HCT116 (cell line): ENCODE data around the gene TIMM44. TPM values are rescaled to one million over a fixed set of nuclear protein-coding genes. Genes with fewer than 3 reads are reported as not detected.

Experiments used
- ATAC-seq: fragments of 200-7000 bp; cut with Tn5 transposase; 2 replicates; pipeline ENCODE4 v1.9.1; 2020; ENCODE audit warnings: mild to moderate bottlenecking, moderate library complexity
- BruUV-seq: library from RNA; stranded (reverse); fragments of 400-500 nt; replicated peaks from 2 replicates; lab custom pipeline; 2021; lab: Mats Ljungman, UMichigan
- CTCF ChIA-PET: fragments of 300-600 bp; sonication (Branson Sonifier 250); formaldehyde crosslinking; loops from one replicate; lab custom pipeline; 2021; ENCODE audit warnings: antibody characterized with exemption; lab: Charles Lee
- POLR2A ChIA-PET: fragments of 300-600, 350-600 bp; sonication (Branson Sonifier 250); formaldehyde crosslinking; loops from one replicate; lab custom pipeline; 2021; ENCODE audit warnings: antibody characterized with exemption; lab: Charles Lee
- RAD21 ChIA-PET, 2 experiments: fragments of 300-600 bp; sonication (Branson Sonifier 250); formaldehyde crosslinking; loops; one replicate each; lab custom pipeline; 2023; ENCODE audit warnings: low total read pairs in 2 of 2; ENCODE audit not compliant: uncharacterized antibody in 2 of 2, unreplicated experiment in 2 of 2, low non-redundant PET in 1 of 2; lab: Charles Lee
- DNase-seq: peaks from one replicate; pipeline ENCODE4 v3.0.0-alpha.2; 2010; ENCODE audit warnings: low read depth, low spot score
- H2AFZ ChIP-seq: fragments of 200-600 bp; shearing (Covaris generic), sonication (generic); 2 replicates; pipeline ENCODE4 v1.6.1; 2017; ENCODE audit warnings: low read depth, mixed run types, mixed read lengths, antibody characterized with exemption, low read length; ENCODE audit not compliant: poor library complexity, severe bottlenecking
- H3K27ac ChIP-seq: 2 replicates; pipeline ENCODE4 v1.5.1; 2012; ENCODE audit warnings: low read depth, low read length
- H3K27me3 ChIP-seq: fragments of 200-600 bp; sonication (generic); 2 replicates; pipeline ENCODE4 v1.6.1; 2016; ENCODE audit warnings: mixed run types, low read length, mixed read lengths; ENCODE audit not compliant: insufficient read depth
- H3K36me3 ChIP-seq, 2 experiments: fragments of 200-500 bp in 1 of 2; fragments of 200-600 bp in 1 of 2; sonication (Bioruptor generic) in 1 of 2; sonication (generic) in 1 of 2; 2 replicates each; pipeline versions ENCODE4 v1.5.1 to v1.6.1; 2014 to 2016; ENCODE audit warnings: low read length in 2 of 2, inconsistent platforms in 1 of 2, mixed read lengths in 1 of 2, mixed run types in 1 of 2; ENCODE audit not compliant: insufficient read depth in 2 of 2, control insufficient read depth in 1 of 2
- H3K4me1 ChIP-seq, 2 experiments: fragments of 200-600 bp in 1 of 2; sonication (generic) in 1 of 2; 2 replicates each; pipeline versions ENCODE4 v1.5.1 to v1.6.1; 2012 to 2017; ENCODE audit warnings: low read length in 2 of 2, inconsistent platforms in 1 of 2, mild to moderate bottlenecking in 1 of 2, mixed read lengths in 1 of 2, mixed run types in 1 of 2, moderate library complexity in 1 of 2; ENCODE audit not compliant: insufficient read depth in 2 of 2, control insufficient read depth in 1 of 2
- H3K4me2 ChIP-seq: fragments of 200-600 bp; sonication (generic); 2 replicates; pipeline ENCODE4 v1.6.1; 2017; ENCODE audit warnings: mixed run types, low read length, mixed read lengths
- H3K4me3 ChIP-seq, 2 experiments: fragments of 200-600 bp in 1 of 2; sonication (generic) in 1 of 2; replicated peaks in 1 of 2; 2 replicates each; pipeline ENCODE4 v1.5.1; 2011 to 2016; ENCODE audit warnings: low read length in 2 of 2, control low read depth in 1 of 2, low read depth in 1 of 2, mild to moderate bottlenecking in 1 of 2, mixed read lengths in 1 of 2, mixed run types in 1 of 2
- H3K79me2 ChIP-seq: fragments of 200-600 bp; sonication (generic); 2 replicates; pipeline ENCODE4 v1.6.1; 2017; ENCODE audit warnings: mild to moderate bottlenecking, mixed run types, low read length, moderate library complexity, mixed read lengths; ENCODE audit not compliant: insufficient read depth
- H3K9ac ChIP-seq: fragments of 200-600 bp; sonication (generic); 2 replicates; pipeline ENCODE4 v1.6.1; 2016; ENCODE audit warnings: low read length, mixed read lengths
- H3K9me2 ChIP-seq: fragments of 200-600 bp; sonication (generic), shearing (Covaris generic); 2 replicates; pipeline ENCODE4 v1.6.1; 2017; ENCODE audit warnings: mixed run types, mild to moderate bottlenecking, moderate library complexity; ENCODE audit not compliant: insufficient read depth
- H3K9me3 ChIP-seq, 2 experiments: fragments of 200-500 bp in 1 of 2; fragments of 200-600 bp in 1 of 2; sonication (Bioruptor generic) in 1 of 2; sonication (generic) in 1 of 2; 2 replicates each; pipeline ENCODE4 v1.6.1; 2014 to 2017; ENCODE audit warnings: low read length in 2 of 2, mixed read lengths in 2 of 2, inconsistent platforms in 1 of 2, low read depth in 1 of 2, mild to moderate bottlenecking in 1 of 2, mixed run types in 1 of 2, moderate library complexity in 1 of 2; ENCODE audit not compliant: control insufficient read depth in 1 of 2, insufficient read depth in 1 of 2
- H4K20me1 ChIP-seq: fragments of 200-600 bp; sonication (generic), shearing (Covaris generic); 2 replicates; pipeline ENCODE4 v1.6.1; 2017; ENCODE audit warnings: mixed run types, mild to moderate bottlenecking, moderate library complexity; ENCODE audit not compliant: insufficient read depth
- CBX3 ChIP-seq: IDR thresholded peaks from 2 replicates; pipeline ENCODE4 v1.6.1; 2012; ENCODE audit warnings: low read depth
- EGR1 ChIP-seq: IDR thresholded peaks from 2 replicates; pipeline ENCODE4 v1.6.1; 2012; ENCODE audit warnings: low read depth
- ELF1 ChIP-seq: IDR thresholded peaks from 2 replicates; pipeline ENCODE4 v1.6.1; 2012; ENCODE audit warnings: low read depth, borderline replicate concordance
- EZH2phosphoT487 ChIP-seq: fragments of 200-600 bp; IDR thresholded peaks from 2 replicates; pipeline ENCODE4 v1.6.1; 2018; ENCODE audit warnings: antibody characterized with exemption, borderline replicate concordance
- JUND ChIP-seq: IDR thresholded peaks from 2 replicates; pipeline ENCODE4 v1.6.1; 2012
- POLR2A ChIP-seq: IDR thresholded peaks from 2 replicates; pipeline ENCODE4 v1.7.0; 2011; ENCODE audit warnings: borderline replicate concordance; ENCODE audit not compliant: insufficient read depth, insufficient read length; ENCODE audit errors: extremely low read depth
- POLR2AphosphoS5 ChIP-seq: IDR thresholded peaks from 2 replicates; pipeline ENCODE4 v1.6.1; 2011; ENCODE audit warnings: mild to moderate bottlenecking, low read depth, low read length, moderate library complexity
- RAD21 ChIP-seq: IDR thresholded peaks from 2 replicates; pipeline ENCODE4 v1.6.1; 2012; ENCODE audit warnings: low read depth, mild to moderate bottlenecking
- SP1 ChIP-seq: IDR thresholded peaks from 2 replicates; pipeline ENCODE4 v1.6.1; 2012; ENCODE audit warnings: low read depth
- SRF ChIP-seq: IDR thresholded peaks from 2 replicates; pipeline ENCODE4 v1.6.1; 2012; ENCODE audit warnings: low read depth
- TCF7L2 ChIP-seq: IDR thresholded peaks from 2 replicates; pipeline ENCODE4 v1.7.0; 2011; ENCODE audit warnings: borderline replicate concordance, inconsistent platforms; ENCODE audit not compliant: insufficient read depth, insufficient read length; ENCODE audit errors: extremely low read depth
- YY1 ChIP-seq: IDR thresholded peaks from 2 replicates; pipeline ENCODE4 v1.6.1; 2011; ENCODE audit warnings: low read length, low read depth, moderate library complexity, mild to moderate bottlenecking; ENCODE audit not compliant: insufficient replicate concordance; ENCODE audit errors: extremely low read depth
- ZFX ChIP-seq: fragments of 450-650 bp; IDR thresholded peaks from 2 replicates; pipeline ENCODE4 v1.6.1; 2017
- intact Hi-C: fragments of 100-400 bp; cut with micrococcal nuclease; formaldehyde crosslinking; loops from 2 replicates; pipeline ENCODE4 v1.10.0; 2022
- total RNA-seq: library from RNA; stranded (reverse); gene quantifications from one replicate; pipeline ENCODE4 v1.2.1, GENCODE V29; 2021; ENCODE audit not compliant: unreplicated experiment

The TIMM44 gene
- total RNA-seq, 1 experiment from 2014 or later: 136 TPM

- ATAC-seq: no peak
- no peak for TF ChIP-seq POLR2A
- POLR2A ChIA-PET: no interaction called here
Observed at GRCh38 chr19:7968008-7968795, 24.7 kb upstream of the TIMM44 start.

GRCh38 chr19:7965921-7966665 lies 22.6 kb upstream of the TIMM44 start:
- H3K4me3 ChIP-seq: no peak overlapping the region
- RAD21 ChIA-PET: no interaction called here
- intact Hi-C loops: no loop called here
- H3K9ac ChIP-seq: no peak overlapping the region
- no peaks in the 10 kb centered on the region for H3K9me2 ChIP-seq
- no peak overlapping the region for H3K27ac ChIP-seq
- POLR2A ChIA-PET: interaction anchor here (0.6 kb wide), 1 partner anchor 10 kb away, joined by 3 read pairs; no protein-coding TSS in a partner anchor
- H3K79me2 ChIP-seq: peaks cover 22% of the 10 kb centered on the region; the same call in 1 of the 2 replicates
- H4K20me1 ChIP-seq: no peaks in the 10 kb centered on the region
- H2AFZ ChIP-seq: no peak overlapping the region
- H3K27me3 ChIP-seq: no peaks in the 10 kb centered on the region
- no peak for TF ChIP-seq SP1
- TF ChIP-seq POLR2AphosphoS5: no peak
- no peak for TF ChIP-seq CBX3
- TF ChIP-seq EGR1: no peak
- no peak for TF ChIP-seq ELF1
- no peak for TF ChIP-seq SRF
- no peak for TF ChIP-seq TCF7L2
- TF ChIP-seq JUND: no peak
- TF ChIP-seq ZFX: no peak
- no peak for TF ChIP-seq RAD21
- no peak for TF ChIP-seq YY1
- TF ChIP-seq POLR2A: no peak
- TF ChIP-seq EZH2phosphoT487: no peak
- TF ChIP-seq, all 23 proteins: peak for 0
- Histone ChIP-seq H3K36me3 (peaks cover 51 to 74% of the 10 kb centered on the region in 2 experiments; a peak in 3 of 4 replicates), H3K4me2 (no peak overlapping the region), H3K9me3 (no peaks in the 10 kb centered on the region), H3K4me1 (no peaks in the 10 kb centered on the region)
- DNase-seq (no peak), ATAC-seq (no peak)
- BruUV-seq: no TSS peak
- CTCF ChIA-PET: no interaction called here

More at GRCh38 chr19:7968008-7968795, 24.7 kb upstream of the TIMM44 start:
- RAD21 ChIA-PET: no interaction called here
- Histone ChIP-seq H3K79me2 (peaks cover 22% of the 10 kb centered on the region; the same call in 1 of the 2 replicates), H3K9me2 (no peaks in the 10 kb centered on the region), H3K36me3 (peaks cover 54 to 65% of the 10 kb centered on the region in 2 experiments; a peak in 3 of 4 replicates), H3K27ac (no peak overlapping the region), H2AFZ (no peak overlapping the region), H3K9me3 (no peaks in the 10 kb centered on the region), H3K9ac (no peak overlapping the region), H3K4me2 (no peak overlapping the region), H3K27me3 (no peaks in the 10 kb centered on the region), H3K4me3 (no peak overlapping the region), H4K20me1 (no peaks in the 10 kb centered on the region), H3K4me1 (no peaks in the 10 kb centered on the region)
- no peak for DNase-seq
- intact Hi-C loops: no loop called here
- BruUV-seq: no TSS peak
- CTCF ChIA-PET: interaction anchor here (0.8 kb wide), 1 partner anchor 25 kb away, joined by 3 read pairs; the partner anchor contains the start of gene TIMM44
